ENCODE data around the gene GRIK2.

The GRIK2 gene

DNA sequence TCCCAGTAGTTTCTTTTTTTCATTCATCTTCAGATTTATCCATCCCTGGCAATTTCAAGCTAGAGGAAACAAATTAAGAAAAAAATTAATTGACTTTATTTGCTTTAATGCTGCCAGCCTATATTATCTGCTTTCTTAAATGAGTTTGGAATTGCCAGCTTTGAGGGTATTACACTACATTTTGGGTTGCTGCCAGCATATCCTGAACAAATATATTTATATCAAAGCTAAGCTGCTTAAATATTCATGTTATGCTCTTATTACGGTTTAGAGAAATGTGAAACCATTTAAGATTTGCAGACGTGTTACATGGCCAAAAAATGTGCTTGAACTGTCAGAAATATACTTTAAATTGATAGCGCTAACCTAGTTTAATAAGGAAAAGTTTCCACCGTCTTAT, 59.7 kb downstream of the GRIK2 start:
- no peak overlapping the region for H3K4me3 ChIP-seq (ENCODE audit: low read length)
- WGBS (ENCODE audit: insufficient coverage, insufficient read length): no CpG with 5 or more reads among the region's 4 CpGs
- H3K27ac ChIP-seq (ENCODE audit: low read length): no peak overlapping the region
- no peaks in the 10 kb centered on the region for H3K36me3 ChIP-seq (ENCODE audit: control insufficient read depth, insufficient read depth, low read length)
- no peak for DNase-seq (ENCODE audit: low read depth, low spot score)
- H3K27me3 ChIP-seq (ENCODE audit: control insufficient read depth, insufficient read depth, low read length): no peaks in the 10 kb centered on the region
- no peaks in the 10 kb centered on the region for H3K9me3 ChIP-seq (ENCODE audit: control insufficient read depth, insufficient read depth, low read length)
- H3K4me1 ChIP-seq (ENCODE audit: control insufficient read depth, insufficient read depth, low read length): no peaks in the 10 kb centered on the region

DNA sequence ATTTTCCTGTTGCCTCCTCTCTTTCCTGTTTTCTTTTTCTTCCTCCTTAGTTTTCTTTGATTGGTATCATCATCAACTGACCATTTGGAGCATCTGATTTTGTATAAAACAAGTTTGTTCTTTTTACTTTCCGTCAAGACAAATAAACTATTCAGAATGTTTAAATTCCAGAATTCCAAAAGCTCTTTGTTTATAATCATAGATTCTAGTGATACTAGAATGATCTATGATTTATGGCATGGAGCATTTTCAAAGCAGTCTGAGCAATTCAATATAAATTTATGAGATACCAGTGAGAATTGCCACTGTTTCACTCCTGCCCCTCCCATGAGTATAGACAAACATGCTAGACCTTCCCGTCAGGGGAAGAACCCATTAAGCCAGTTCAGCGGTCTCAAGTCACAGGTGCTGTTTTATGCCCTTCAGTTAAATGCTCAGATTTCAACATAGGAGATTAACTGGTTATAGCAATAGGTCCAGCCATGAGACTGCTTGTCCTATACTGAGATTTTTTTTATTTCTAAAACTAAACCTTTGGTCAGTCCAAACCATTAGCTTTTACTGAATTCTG, 60.7 kb downstream of the GRIK2 start:
- Histone ChIP-seq H3K27me3 (ENCODE audit: control insufficient read depth, insufficient read depth, low read length) (no peaks in the 10 kb centered on the region), H3K36me3 (ENCODE audit: control insufficient read depth, insufficient read depth, low read length) (no peaks in the 10 kb centered on the region), H3K4me3 (ENCODE audit: low read length) (no peak overlapping the region), H3K4me1 (ENCODE audit: control insufficient read depth, insufficient read depth, low read length) (no peaks in the 10 kb centered on the region), H3K9me3 (ENCODE audit: control insufficient read depth, insufficient read depth, low read length) (no peaks in the 10 kb centered on the region), H3K27ac (ENCODE audit: low read length) (no peak overlapping the region)
- WGBS (ENCODE audit: insufficient coverage, insufficient read length): no CpG with 5 or more reads among the region's 3 CpGs
- DNase-seq (ENCODE audit: low read depth, low spot score): no peak

DNA sequence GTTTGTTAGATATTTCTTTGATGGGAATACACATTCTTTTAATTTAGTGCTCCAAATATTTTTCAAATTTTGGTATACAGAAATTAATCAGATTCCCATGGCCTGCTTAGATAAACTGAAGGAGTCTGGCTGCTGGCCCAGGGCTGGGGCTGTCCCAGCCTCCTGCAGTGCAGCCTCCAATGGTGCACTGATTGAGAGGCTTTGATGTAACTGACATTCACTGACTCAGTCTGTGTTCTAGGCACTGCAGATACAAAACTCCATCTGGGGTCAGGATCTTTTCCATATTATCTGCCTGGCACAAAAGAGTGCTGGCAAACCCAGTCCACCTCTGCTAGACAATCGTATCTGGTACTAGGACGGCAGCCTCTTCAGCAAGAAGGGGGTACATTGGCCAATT, 64.8 kb downstream of the GRIK2 start:
- Histone ChIP-seq H3K4me3 (ENCODE audit: low read length) (no peak overlapping the region), H3K27ac (ENCODE audit: low read length) (no peak overlapping the region), H3K9me3 (ENCODE audit: control insufficient read depth, insufficient read depth, low read length) (no peaks in the 10 kb centered on the region), H3K36me3 (ENCODE audit: control insufficient read depth, insufficient read depth, low read length) (no peaks in the 10 kb centered on the region), H3K27me3 (ENCODE audit: control insufficient read depth, insufficient read depth, low read length) (no peaks in the 10 kb centered on the region), H3K4me1 (ENCODE audit: control insufficient read depth, insufficient read depth, low read length) (no peaks in the 10 kb centered on the region)
- DNase-seq (ENCODE audit: low read depth, low spot score): no peak
- WGBS (ENCODE audit: insufficient coverage, insufficient read length): no CpG with 5 or more reads among the region's 2 CpGs

DNA sequence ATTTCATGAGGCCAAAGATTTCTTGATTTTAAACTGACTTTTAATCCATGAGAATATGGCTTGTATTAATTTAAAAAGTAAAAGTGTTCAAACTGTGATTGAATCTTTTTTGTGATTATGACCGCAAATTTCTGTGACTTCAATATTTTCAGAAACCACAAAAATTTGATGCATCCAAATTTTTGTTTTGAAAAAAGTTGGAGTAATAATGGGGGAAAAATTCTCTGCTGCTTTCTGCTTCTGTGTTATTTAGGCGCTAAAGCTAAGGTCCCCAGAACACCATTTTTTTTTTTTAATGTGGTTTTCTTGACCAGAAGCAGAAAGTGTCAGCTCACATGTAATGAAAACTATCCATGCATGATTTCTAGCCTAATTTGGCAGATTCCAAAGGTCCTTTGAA, 65.3 kb downstream of the GRIK2 start:
- Histone ChIP-seq H3K27ac (ENCODE audit: low read length) (no peak overlapping the region), H3K4me1 (ENCODE audit: control insufficient read depth, insufficient read depth, low read length) (no peaks in the 10 kb centered on the region), H3K27me3 (ENCODE audit: control insufficient read depth, insufficient read depth, low read length) (no peaks in the 10 kb centered on the region), H3K4me3 (ENCODE audit: low read length) (no peak overlapping the region), H3K9me3 (ENCODE audit: control insufficient read depth, insufficient read depth, low read length) (no peaks in the 10 kb centered on the region), H3K36me3 (ENCODE audit: control insufficient read depth, insufficient read depth, low read length) (no peaks in the 10 kb centered on the region)
- no peak for DNase-seq (ENCODE audit: low read depth, low spot score)
- no CpG with 5 or more reads among the region's 2 CpGs for WGBS (ENCODE audit: insufficient coverage, insufficient read length)

DNA sequence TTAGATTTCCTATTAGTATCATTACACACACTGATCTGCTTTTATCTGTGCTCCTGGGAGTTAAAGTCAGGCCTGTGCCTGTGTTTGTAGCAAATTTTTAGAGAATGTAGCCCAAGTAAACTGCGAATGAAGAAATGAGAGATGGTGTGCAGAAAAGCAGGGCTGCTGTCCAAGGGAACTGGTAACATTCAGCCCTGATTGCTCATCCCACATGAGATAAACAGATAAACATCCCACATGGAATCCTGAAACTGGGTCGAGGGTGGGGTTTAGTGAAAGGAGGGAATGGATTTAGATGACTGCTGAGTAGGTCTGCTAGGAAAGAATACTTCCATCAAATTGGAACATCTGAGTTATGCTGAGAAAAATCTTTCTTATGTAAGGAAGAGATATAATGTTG, 69.1 kb downstream of the GRIK2 start:
- Histone ChIP-seq H3K36me3 (ENCODE audit: control insufficient read depth, insufficient read depth, low read length) (no peaks in the 10 kb centered on the region), H3K9me3 (ENCODE audit: control insufficient read depth, insufficient read depth, low read length) (no peaks in the 10 kb centered on the region), H3K4me3 (ENCODE audit: low read length) (no peak overlapping the region), H3K4me1 (ENCODE audit: control insufficient read depth, insufficient read depth, low read length) (no peaks in the 10 kb centered on the region), H3K27ac (ENCODE audit: low read length) (no peak overlapping the region), H3K27me3 (ENCODE audit: control insufficient read depth, insufficient read depth, low read length) (no peaks in the 10 kb centered on the region)
- no CpG with 5 or more reads among the region's 2 CpGs for WGBS (ENCODE audit: insufficient coverage, insufficient read length)
- DNase-seq (ENCODE audit: low read depth, low spot score): no peak

DNA sequence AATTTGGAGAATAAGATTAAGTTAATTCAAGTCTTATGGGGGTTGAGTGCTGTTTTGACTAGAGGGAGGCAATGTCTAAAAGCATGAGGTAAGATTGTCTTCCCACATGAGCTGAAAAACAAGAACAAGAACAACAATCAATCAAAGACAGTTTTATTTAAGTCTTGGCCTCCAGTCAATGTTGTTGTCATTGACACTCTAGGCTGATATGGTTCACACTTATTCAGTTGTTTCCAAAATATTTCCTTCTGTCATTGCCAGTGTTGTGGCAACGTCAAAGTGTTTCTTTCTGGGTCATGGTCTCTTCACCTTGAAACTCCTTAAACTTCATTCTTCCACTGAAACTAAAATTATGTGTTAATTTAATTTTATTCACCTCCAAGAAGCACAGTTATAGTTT, 72.4 kb downstream of the GRIK2 start:
- WGBS (ENCODE audit: insufficient coverage, insufficient read length): no CpG with 5 or more reads among the region's 1 CpG
- DNase-seq (ENCODE audit: low read depth, low spot score): no peak
- H3K27me3 ChIP-seq (ENCODE audit: control insufficient read depth, insufficient read depth, low read length): no peaks in the 10 kb centered on the region
- H3K9me3 ChIP-seq (ENCODE audit: control insufficient read depth, insufficient read depth, low read length): no peaks in the 10 kb centered on the region
- no peaks in the 10 kb centered on the region for H3K36me3 ChIP-seq (ENCODE audit: control insufficient read depth, insufficient read depth, low read length)
- H3K4me1 ChIP-seq (ENCODE audit: control insufficient read depth, insufficient read depth, low read length): no peaks in the 10 kb centered on the region
- H3K27ac ChIP-seq (ENCODE audit: low read length): no peak overlapping the region
- no peak overlapping the region for H3K4me3 ChIP-seq (ENCODE audit: low read length)

DNA sequence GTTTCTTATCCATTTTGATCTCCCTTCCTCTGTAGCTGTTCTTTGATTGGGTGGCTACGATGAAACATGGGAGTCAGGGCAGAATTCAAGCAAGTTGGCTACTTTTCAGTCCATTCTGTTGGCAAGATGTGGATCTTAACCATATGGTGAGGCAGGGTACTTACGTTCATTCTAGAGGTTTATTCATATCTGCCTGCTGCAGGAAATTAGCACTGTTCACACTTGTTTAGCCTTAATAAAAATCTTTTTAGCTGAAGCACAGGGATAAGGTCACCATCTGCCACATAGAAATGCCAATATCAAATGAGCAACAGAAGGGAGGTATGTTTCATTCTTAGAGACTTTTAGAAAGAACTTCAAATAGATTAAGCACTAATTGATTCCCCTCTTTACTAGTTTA, 83.9 kb downstream of the GRIK2 start:
- no CpG with 5 or more reads among the region's 2 CpGs for WGBS (ENCODE audit: insufficient coverage, insufficient read length)
- Histone ChIP-seq H3K27me3 (ENCODE audit: control insufficient read depth, insufficient read depth, low read length) (no peaks in the 10 kb centered on the region), H3K4me3 (ENCODE audit: low read length) (no peak overlapping the region), H3K4me1 (ENCODE audit: control insufficient read depth, insufficient read depth, low read length) (no peaks in the 10 kb centered on the region), H3K9me3 (ENCODE audit: control insufficient read depth, insufficient read depth, low read length) (no peaks in the 10 kb centered on the region), H3K36me3 (ENCODE audit: control insufficient read depth, insufficient read depth, low read length) (no peaks in the 10 kb centered on the region), H3K27ac (ENCODE audit: low read length) (no peak overlapping the region)
- no peak for DNase-seq (ENCODE audit: low read depth, low spot score)

DNA sequence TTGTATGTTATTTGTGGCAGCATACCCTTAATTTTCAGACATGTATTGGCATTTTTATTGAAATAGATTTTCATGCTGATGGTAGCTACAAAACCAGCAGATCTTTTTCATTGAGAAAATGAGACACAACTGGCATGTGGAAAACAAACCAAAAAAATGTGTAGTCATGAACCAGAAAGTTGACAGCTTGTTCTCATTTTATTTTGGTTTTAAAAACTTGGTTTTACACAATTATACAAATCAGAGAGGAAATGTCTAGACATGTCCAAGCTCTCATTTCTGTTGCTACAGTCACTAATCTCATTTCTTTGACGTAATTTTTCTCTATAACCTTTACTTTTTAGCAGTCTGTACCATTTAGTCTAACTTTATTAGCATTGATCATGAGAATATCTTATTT, 85.4 kb downstream of the GRIK2 start:
- DNase-seq (ENCODE audit: low read depth, low spot score): no peak
- no peaks in the 10 kb centered on the region for H3K4me1 ChIP-seq (ENCODE audit: control insufficient read depth, insufficient read depth, low read length)
- no CpG with 5 or more reads among the region's 1 CpG for WGBS (ENCODE audit: insufficient coverage, insufficient read length)
- no peaks in the 10 kb centered on the region for H3K36me3 ChIP-seq (ENCODE audit: control insufficient read depth, insufficient read depth, low read length)
- H3K9me3 ChIP-seq (ENCODE audit: control insufficient read depth, insufficient read depth, low read length): no peaks in the 10 kb centered on the region
- no peaks in the 10 kb centered on the region for H3K27me3 ChIP-seq (ENCODE audit: control insufficient read depth, insufficient read depth, low read length)
- no peak overlapping the region for H3K27ac ChIP-seq (ENCODE audit: low read length)
- H3K4me3 ChIP-seq (ENCODE audit: low read length): no peak overlapping the region

DNA sequence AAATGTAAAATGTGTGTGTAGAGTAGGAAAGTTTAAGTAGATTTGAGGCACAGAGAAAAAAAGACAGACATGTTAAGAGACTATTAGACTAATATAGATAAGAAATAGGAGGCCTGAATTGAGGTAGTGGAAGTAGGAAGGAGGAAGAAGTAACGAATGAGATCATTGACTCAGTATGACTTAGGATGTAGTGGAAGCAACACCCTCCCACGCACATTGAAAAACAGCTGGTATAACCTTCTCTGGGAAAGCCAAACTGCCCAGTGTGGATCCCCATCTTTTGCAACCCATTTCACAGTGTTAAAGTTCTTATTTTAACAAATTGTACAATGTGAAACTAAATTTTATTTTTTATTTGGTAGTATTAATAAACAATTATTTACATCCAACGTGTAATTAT, 89.1 kb downstream of the GRIK2 start:
- Histone ChIP-seq H3K27me3 (ENCODE audit: control insufficient read depth, insufficient read depth, low read length) (no peaks in the 10 kb centered on the region), H3K9me3 (ENCODE audit: control insufficient read depth, insufficient read depth, low read length) (no peaks in the 10 kb centered on the region), H3K4me1 (ENCODE audit: control insufficient read depth, insufficient read depth, low read length) (no peaks in the 10 kb centered on the region), H3K27ac (ENCODE audit: low read length) (no peak overlapping the region), H3K4me3 (ENCODE audit: low read length) (no peak overlapping the region), H3K36me3 (ENCODE audit: control insufficient read depth, insufficient read depth, low read length) (no peaks in the 10 kb centered on the region)
- DNase-seq (ENCODE audit: low read depth, low spot score): no peak
- WGBS (ENCODE audit: insufficient coverage, insufficient read length): 100% methylated on average over 1 of the region's 3 CpGs

DNA sequence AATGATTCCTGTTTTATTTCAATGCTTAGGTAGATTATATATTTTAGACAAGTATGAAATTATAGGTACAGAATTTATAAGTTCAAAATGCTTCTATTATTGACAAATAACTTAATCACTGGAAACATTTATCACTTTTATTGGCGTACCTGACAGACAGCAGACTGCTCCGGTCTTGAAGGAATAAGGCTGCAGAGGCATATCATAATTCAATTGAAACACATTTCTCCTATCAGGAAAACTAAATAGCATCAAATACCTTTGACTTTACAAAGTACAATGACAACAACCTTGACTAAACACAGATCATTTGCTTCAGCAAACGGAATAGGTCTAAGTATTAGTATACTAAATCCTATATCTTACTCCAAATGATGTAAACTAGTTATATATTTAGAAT, 91.3 kb downstream of the GRIK2 start:
- no peak overlapping the region for H3K4me3 ChIP-seq (ENCODE audit: low read length)
- DNase-seq (ENCODE audit: low read depth, low spot score): no peak
- H3K27ac ChIP-seq (ENCODE audit: low read length): no peak overlapping the region
- H3K27me3 ChIP-seq (ENCODE audit: control insufficient read depth, insufficient read depth, low read length): no peaks in the 10 kb centered on the region
- no peaks in the 10 kb centered on the region for H3K4me1 ChIP-seq (ENCODE audit: control insufficient read depth, insufficient read depth, low read length)
- no peaks in the 10 kb centered on the region for H3K9me3 ChIP-seq (ENCODE audit: control insufficient read depth, insufficient read depth, low read length)
- no CpG with 5 or more reads among the region's 3 CpGs for WGBS (ENCODE audit: insufficient coverage, insufficient read length)
- H3K36me3 ChIP-seq (ENCODE audit: control insufficient read depth, insufficient read depth, low read length): no peaks in the 10 kb centered on the region

DNA sequence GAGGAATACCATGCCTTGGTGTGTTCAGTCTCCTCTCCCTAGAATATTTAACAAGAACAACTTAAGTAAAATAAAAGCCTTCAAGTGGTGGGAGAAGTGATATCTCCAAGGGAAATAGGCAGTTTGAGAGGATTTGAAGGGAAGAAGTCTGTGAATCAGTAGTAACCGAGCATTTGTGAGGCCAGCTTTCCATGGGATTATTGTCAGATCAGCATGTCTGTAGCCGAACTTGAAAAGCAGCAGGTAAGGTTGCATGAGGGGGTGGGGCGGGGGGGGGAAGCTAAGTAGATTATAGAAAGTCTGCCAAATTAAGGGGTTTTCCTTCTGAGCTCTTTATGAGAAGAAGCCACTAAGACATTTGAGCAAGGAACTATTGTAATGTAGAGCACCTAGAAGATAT, 92.6 kb downstream of the GRIK2 start:
- no peak for DNase-seq (ENCODE audit: low read depth, low spot score)
- no peaks in the 10 kb centered on the region for H3K27me3 ChIP-seq (ENCODE audit: control insufficient read depth, insufficient read depth, low read length)
- H3K27ac ChIP-seq (ENCODE audit: low read length): no peak overlapping the region
- no peaks in the 10 kb centered on the region for H3K36me3 ChIP-seq (ENCODE audit: control insufficient read depth, insufficient read depth, low read length)
- no peaks in the 10 kb centered on the region for H3K4me1 ChIP-seq (ENCODE audit: control insufficient read depth, insufficient read depth, low read length)
- H3K9me3 ChIP-seq (ENCODE audit: control insufficient read depth, insufficient read depth, low read length): no peaks in the 10 kb centered on the region
- no peak overlapping the region for H3K4me3 ChIP-seq (ENCODE audit: low read length)
- WGBS (ENCODE audit: insufficient coverage, insufficient read length): no CpG with 5 or more reads among the region's 3 CpGs
